GM23248 (cell line): ENCODE measurements around the gene TIMP4. TPM values are rescaled to one million over a fixed set of nuclear protein-coding genes. Genes with fewer than 3 reads are reported as not detected.

Source experiments
- DNase-seq: peaks from one replicate; pipeline ENCODE4 v3.0.0-alpha.2; 2015
- H2AFZ ChIP-seq: fragments of 200-600 bp; sonication (generic); 2 replicates; pipeline ENCODE4 v1.6.1; 2016; ENCODE audit warnings: antibody characterized with exemption
- H3F3A ChIP-seq: fragments of 200-600 bp; sonication (generic); 2 replicates; pipeline ENCODE4 v1.6.1; 2016; ENCODE audit warnings: mild to moderate bottlenecking, antibody characterized with exemption, mixed run types; ENCODE audit not compliant: insufficient read depth
- H3K27ac ChIP-seq: fragments of 200-600 bp; sonication (generic); 2 replicates; pipeline ENCODE4 v1.5.1; 2016; ENCODE audit warnings: mild to moderate bottlenecking
- H3K27me3 ChIP-seq: fragments of 200-600 bp; sonication (generic); replicated peaks from 2 replicates; pipeline ENCODE4 v1.6.1; 2016; ENCODE audit warnings: mild to moderate bottlenecking; ENCODE audit not compliant: insufficient read depth
- H3K36me3 ChIP-seq: fragments of 200-600 bp; sonication (generic); 2 replicates; pipeline ENCODE4 v1.6.1; 2016; ENCODE audit warnings: low read depth, mild to moderate bottlenecking
- H3K4me1 ChIP-seq: fragments of 200-600 bp; sonication (generic); 2 replicates; pipeline ENCODE4 v1.6.1; 2016; ENCODE audit warnings: mild to moderate bottlenecking; ENCODE audit not compliant: insufficient read depth
- H3K4me2 ChIP-seq: fragments of 200-600 bp; sonication (generic); one replicate; pipeline ENCODE4 v1.6.1; 2016; ENCODE audit warnings: mild to moderate bottlenecking; ENCODE audit not compliant: unreplicated experiment
- H3K4me3 ChIP-seq: fragments of 200-600 bp; sonication (generic); 2 replicates; pipeline ENCODE4 v1.5.1; 2016; ENCODE audit warnings: mild to moderate bottlenecking
- H3K79me2 ChIP-seq: fragments of 200-600 bp; sonication (generic); 2 replicates; pipeline ENCODE4 v1.6.1; 2016; ENCODE audit warnings: mild to moderate bottlenecking; ENCODE audit not compliant: insufficient read depth
- H3K9ac ChIP-seq: fragments of 200-600 bp; sonication (generic); 2 replicates; pipeline ENCODE4 v1.6.1; 2016; ENCODE audit warnings: mild to moderate bottlenecking
- H3K9me2 ChIP-seq: fragments of 200-600 bp; sonication (generic); 2 replicates; pipeline ENCODE4 v1.6.1; 2016; ENCODE audit warnings: mixed run types, mild to moderate bottlenecking, moderate library complexity; ENCODE audit not compliant: insufficient read depth
- H3K9me3 ChIP-seq: fragments of 200-600 bp; sonication (generic); one replicate; pipeline ENCODE4 v1.6.1; 2017; ENCODE audit warnings: low read depth
- H4K20me1 ChIP-seq: fragments of 200-600 bp; sonication (generic); 2 replicates; pipeline ENCODE4 v1.6.0; 2016; ENCODE audit not compliant: insufficient read depth
- EZH2 ChIP-seq: fragments of 200-600 bp; sonication (generic); IDR thresholded peaks from 2 replicates; pipeline ENCODE4 v1.6.1; 2018; ENCODE audit warnings: antibody characterized with exemption, mild to moderate bottlenecking; ENCODE audit not compliant: insufficient read depth, poor library complexity, severe bottlenecking
- EZH2phosphoT487 ChIP-seq: fragments of 200-600 bp; sonication (generic); IDR thresholded peaks from 2 replicates; pipeline ENCODE4 v1.6.1; 2018; ENCODE audit warnings: antibody characterized with exemption, moderate library complexity, mild to moderate bottlenecking, low read depth; ENCODE audit not compliant: insufficient read depth
- WGBS, 2 experiments: methylation state at CpG; one replicate each; pipeline ENCODE4 v1.1.6; 2015 to 2017; ENCODE audit warnings: low lambda C conversion rate in 2 of 2, low coverage in 1 of 2; ENCODE audit errors: missing lambda C conversion rate in 2 of 2; 5-methylcytosine and 5-hydroxymethylcytosine counted together
- in situ Hi-C: fragments of 300-500 bp; cut with MboI; formaldehyde crosslinking; loops from 2 replicates; pipeline ENCODE4 v1.15.0; 2020
- polyA plus RNA-seq: library from polyadenylated mRNA; unstranded; fragments of >200 nt; fragmentation: Nextera tagmentation; extraction: Ambion mirVana; gene quantifications from 2 replicates; pipeline ENCODE4 v1.2.1, GENCODE V29; 2016
- total RNA-seq: library from RNA; depleted of rRNA; stranded (reverse); fragments of >200 nt; shearing (Covaris generic); gene quantifications from 2 replicates; pipeline ENCODE4 v1.2.3, GENCODE V29; 2014

The TIMP4 gene
- total and polyA plus RNA-seq, 2 experiments from 2014 or later = 0.54 TPM; not detected in 1

DNA sequence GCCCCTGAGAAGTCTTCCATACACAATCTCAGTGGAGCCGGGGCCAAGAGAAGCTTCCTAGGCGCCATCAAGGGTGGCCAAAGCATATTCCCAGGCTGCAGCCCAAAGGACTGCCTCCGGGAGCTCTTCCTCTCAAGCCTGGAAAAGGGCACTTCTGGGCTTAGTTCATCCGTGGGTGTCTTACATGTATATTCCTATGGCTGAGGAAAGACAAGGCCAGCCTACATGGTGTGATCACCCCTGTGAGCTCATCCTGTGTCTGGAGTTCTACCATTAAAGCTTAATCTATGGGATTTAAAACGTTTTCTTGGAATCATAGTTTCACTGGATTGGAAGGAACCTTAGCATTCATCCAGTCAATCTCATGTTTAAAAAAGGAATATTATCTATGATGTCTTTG lies 21.9 kb upstream of the TIMP4 start:
- Histone ChIP-seq H3K9me2 (no peaks in the 10 kb centered on the region), H3K27ac (no peak overlapping the region), H2AFZ (no peak overlapping the region), H3K27me3 (no peaks in the 10 kb centered on the region), H3F3A (0 out of 2 replicates have a peak, but pooled peaks cover 3% of the 10 kb centered on the region), H4K20me1 (no peaks in the 10 kb centered on the region), H3K36me3 (no peaks in the 10 kb centered on the region), H3K9ac (no peak overlapping the region), H3K9me3 (no peaks in the 10 kb centered on the region), H3K79me2 (no peaks in the 10 kb centered on the region), H3K4me3 (no peak overlapping the region), H3K4me1 (peaks cover 7% of the 10 kb centered on the region), H3K4me2 (no peak overlapping the region)
- TF ChIP-seq EZH2 (no peak), EZH2phosphoT487 (no peak)
- in situ Hi-C loops = no loop called here
- WGBS, 2 experiments = 83 to 84% methylated on average over 4 to 5 of the region's 5 CpGs
- DNase-seq = no peak

DNA sequence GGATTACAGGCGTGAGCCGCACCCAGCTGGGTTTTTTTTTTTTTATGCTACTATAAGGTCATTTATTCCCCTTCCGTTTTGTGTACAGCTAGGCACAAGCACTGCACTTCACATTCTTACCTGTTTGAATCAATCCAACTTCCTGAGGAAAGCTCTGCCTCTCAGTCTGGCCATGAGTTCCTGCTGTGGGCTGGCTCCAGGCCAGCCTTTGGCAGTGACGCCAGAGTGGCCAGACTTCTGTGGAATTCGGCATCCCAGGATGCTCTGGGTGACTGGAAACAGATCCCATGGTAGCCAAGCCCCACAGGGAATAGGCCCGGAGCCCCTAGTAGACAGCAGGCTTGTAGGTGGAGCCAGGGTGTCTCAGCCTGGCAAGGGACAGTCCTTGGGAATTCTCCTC lies 21.5 kb upstream of the TIMP4 start:
- no peaks in the 10 kb centered on the region for H3K9me3 ChIP-seq
- no peak for TF ChIP-seq EZH2
- TF ChIP-seq EZH2phosphoT487 = no peak
- H3K27ac ChIP-seq = no peak overlapping the region
- no peaks in the 10 kb centered on the region for H3K36me3 ChIP-seq
- H3K4me3 ChIP-seq = no peak overlapping the region
- DNase-seq = peak; percentile 68
- WGBS, 2 experiments = 44 to 45% methylated on average over 6 of the region's 6 CpGs
- in situ Hi-C loops = no loop called here
- peaks cover 11% of the 10 kb centered on the region for H3K4me1 ChIP-seq
- no peaks in the 10 kb centered on the region for H3K79me2 ChIP-seq
- H2AFZ ChIP-seq = no peak overlapping the region
- no peaks in the 10 kb centered on the region for H4K20me1 ChIP-seq
- H3K4me2 ChIP-seq = no peak overlapping the region
- H3K9ac ChIP-seq = no peak overlapping the region
- H3K9me2 ChIP-seq = no peaks in the 10 kb centered on the region
- no peaks in the 10 kb centered on the region for H3K27me3 ChIP-seq
- 0 out of 2 replicates have a peak, but pooled peaks cover 3% of the 10 kb centered on the region for H3F3A ChIP-seq

DNA sequence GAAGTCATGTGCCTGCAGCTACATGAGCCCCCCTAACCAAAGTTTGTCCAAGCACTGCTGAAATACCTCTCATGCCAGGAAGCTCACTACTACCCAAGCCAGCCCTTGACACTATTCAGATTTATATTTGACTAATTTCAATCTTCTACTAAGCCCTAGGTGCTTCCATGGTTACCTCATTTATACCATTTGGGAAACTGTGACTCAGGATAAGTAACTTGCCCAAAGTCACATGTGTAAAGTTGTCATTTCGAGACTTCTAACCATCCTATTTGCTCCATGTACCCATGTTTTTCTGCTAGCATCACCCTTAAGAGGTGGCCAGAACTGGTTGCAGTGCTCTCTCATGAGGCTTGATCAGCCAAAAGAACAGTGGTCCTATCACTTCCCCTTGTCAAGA lies 20.7 kb upstream of the TIMP4 start:
- H3K4me3 ChIP-seq = no peak overlapping the region
- no peaks in the 10 kb centered on the region for H3K27me3 ChIP-seq
- H3K79me2 ChIP-seq = no peaks in the 10 kb centered on the region
- no peak overlapping the region for H3K4me2 ChIP-seq
- peaks cover 16% of the 10 kb centered on the region for H3K4me1 ChIP-seq
- DNase-seq = no peak
- no peaks in the 10 kb centered on the region for H4K20me1 ChIP-seq
- H3K9ac ChIP-seq = no peak overlapping the region
- in situ Hi-C loops = no loop called here
- H3K27ac ChIP-seq = no peak overlapping the region
- H3K36me3 ChIP-seq = no peaks in the 10 kb centered on the region
- no peaks in the 10 kb centered on the region for H3K9me3 ChIP-seq
- H3K9me2 ChIP-seq = no peaks in the 10 kb centered on the region
- no peak overlapping the region for H2AFZ ChIP-seq
- TF ChIP-seq EZH2 (no peak), EZH2phosphoT487 (no peak)
- WGBS, 2 experiments = 93 to 94% methylated on average over 1 of the region's 1 CpG
- H3F3A ChIP-seq = 0 out of 2 replicates have a peak, but pooled peaks cover 3% of the 10 kb centered on the region

DNA sequence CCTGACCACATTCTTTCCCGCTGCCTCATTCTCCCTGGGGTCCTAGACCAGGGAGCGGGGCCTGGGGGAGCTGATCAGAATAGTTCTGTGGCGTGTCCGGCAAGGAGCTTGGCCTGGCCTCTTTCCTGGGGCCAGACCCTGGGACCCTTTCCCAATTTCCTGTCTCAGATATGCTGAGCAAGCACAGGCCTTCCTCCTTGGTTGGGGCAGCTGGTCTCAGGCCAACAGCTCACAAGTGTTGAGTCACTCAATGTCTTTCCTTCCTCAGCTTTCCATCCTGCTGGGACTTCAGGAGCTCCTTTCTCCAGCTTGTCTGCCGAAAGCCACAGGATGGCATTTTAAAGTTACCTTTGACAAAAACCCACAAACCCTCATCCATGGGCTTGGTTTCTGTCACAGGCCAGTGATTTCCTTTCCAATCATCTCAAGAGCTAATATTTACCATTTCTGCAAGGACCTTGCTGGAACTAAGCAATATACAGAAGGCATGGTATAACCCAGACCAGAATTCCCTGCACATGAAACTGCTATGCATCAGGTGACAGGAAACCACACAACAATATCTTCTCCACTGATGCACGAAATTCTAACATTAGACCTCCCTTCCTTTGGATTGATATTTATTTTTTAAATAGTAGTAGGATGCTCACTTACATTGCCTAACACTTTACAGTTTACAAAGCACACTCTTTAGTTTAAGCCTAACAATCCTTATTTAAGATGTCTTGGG lies 19.5 kb upstream of the TIMP4 start:
- Histone ChIP-seq H3K4me1 (peaks cover 16% of the 10 kb centered on the region), H3K36me3 (no peaks in the 10 kb centered on the region), H3K9me2 (no peaks in the 10 kb centered on the region), H3K27me3 (no peaks in the 10 kb centered on the region), H3F3A (0 out of 2 replicates have a peak, but pooled peaks cover 3% of the 10 kb centered on the region), H3K9ac (no peak overlapping the region), H3K9me3 (no peaks in the 10 kb centered on the region), H3K4me3 (no peak overlapping the region), H3K4me2 (no peak overlapping the region), H2AFZ (no peak overlapping the region), H3K27ac (no peak overlapping the region), H4K20me1 (no peaks in the 10 kb centered on the region), H3K79me2 (no peaks in the 10 kb centered on the region)
- in situ Hi-C loops = no loop called here
- DNase-seq = peak; percentile 66
- TF ChIP-seq EZH2phosphoT487 = no peak
- no peak for TF ChIP-seq EZH2
- 82 to 89% methylated on average over 4 to 6 of the region's 6 CpGs for WGBS, 2 experiments
